DND-41 (cell line): ENCODE data around the gene ZNF23.

Experiments used
- ATAC-seq: fragments of 200-7000 bp; cut with Tn5 transposase; 3 replicates; pipeline ENCODE4 v1.9.1; 2021; ENCODE audit warnings: low read depth; ENCODE audit not compliant: insufficient read depth
- DNase-seq: peaks from one replicate; pipeline ENCODE4 v3.0.0-alpha.2; 2020
- H2AFZ ChIP-seq: 2 replicates; pipeline ENCODE4 v1.6.0; 2012; ENCODE audit warnings: low read depth, low read length
- H3K27ac ChIP-seq: 2 replicates; pipeline ENCODE4 v1.5.1; 2012; ENCODE audit warnings: low read length, inconsistent platforms
- H3K27me3 ChIP-seq: fragments of 200-600 bp; sonication (generic); 2 replicates; pipeline ENCODE4 v1.6.0; 2012; ENCODE audit warnings: low read length, mild to moderate bottlenecking, inconsistent platforms; ENCODE audit not compliant: insufficient read depth, poor library complexity
- H3K36me3 ChIP-seq: 2 replicates; pipeline ENCODE4 v1.5.1; 2012; ENCODE audit warnings: low read length, inconsistent platforms; ENCODE audit not compliant: insufficient read depth
- H3K4me1 ChIP-seq: 2 replicates; pipeline ENCODE4 v1.5.1; 2012; ENCODE audit warnings: mild to moderate bottlenecking, low read length; ENCODE audit not compliant: insufficient read depth
- H3K4me2 ChIP-seq: 2 replicates; pipeline ENCODE4 v1.6.0; 2012; ENCODE audit warnings: mild to moderate bottlenecking, moderate library complexity, low read length, inconsistent platforms; ENCODE audit not compliant: insufficient read depth
- H3K4me3 ChIP-seq, 2 experiments: fragments of 200-600 bp in 1 of 2; shearing (Covaris generic) in 1 of 2; 2 replicates each; pipeline ENCODE4 v1.5.1; 2012 to 2016; ENCODE audit warnings: inconsistent platforms in 2 of 2, low read length in 2 of 2, mild to moderate bottlenecking in 2 of 2, low read depth in 1 of 2, moderate library complexity in 1 of 2
- H3K79me2 ChIP-seq: 2 replicates; pipeline ENCODE4 v1.6.0; 2012; ENCODE audit warnings: low read length, inconsistent platforms; ENCODE audit not compliant: insufficient read depth
- H3K9ac ChIP-seq: 2 replicates; pipeline ENCODE4 v1.6.0; 2012; ENCODE audit warnings: low read depth, mild to moderate bottlenecking, inconsistent platforms, low read length, moderate library complexity
- H3K9me3 ChIP-seq: 2 replicates; pipeline ENCODE4 v1.5.1; 2012; ENCODE audit warnings: low read length, moderate library complexity, mild to moderate bottlenecking, inconsistent platforms; ENCODE audit not compliant: insufficient read depth, severe bottlenecking
- H4K20me1 ChIP-seq: 2 replicates; pipeline ENCODE4 v1.6.0; 2012; ENCODE audit warnings: low read length; ENCODE audit not compliant: insufficient read depth
- EZH2 ChIP-seq: IDR thresholded peaks from 3 replicates; pipeline ENCODE4 v1.6.1; 2012; ENCODE audit warnings: borderline replicate concordance, low read depth, mild to moderate bottlenecking, moderate library complexity, low read length, inconsistent platforms; ENCODE audit not compliant: severe bottlenecking
- TF ChIP-seq, protein P1 (sequence below): IDR thresholded peaks from 2 replicates; pipeline ENCODE4 v1.5.1; 2012; ENCODE audit warnings: borderline replicate concordance, low read length, moderate library complexity, mild to moderate bottlenecking; ENCODE audit not compliant: poor library complexity, severe bottlenecking; ENCODE audit errors: extremely low read depth

The ZNF23 gene

GRCh38 chr16:71404364-71404763 lies 57.7 kb downstream of the ZNF23 start:
- H3K9ac ChIP-seq: no peak overlapping the region
- TF ChIP-seq EZH2: no peak
- TF ChIP-seq, protein P1, sequence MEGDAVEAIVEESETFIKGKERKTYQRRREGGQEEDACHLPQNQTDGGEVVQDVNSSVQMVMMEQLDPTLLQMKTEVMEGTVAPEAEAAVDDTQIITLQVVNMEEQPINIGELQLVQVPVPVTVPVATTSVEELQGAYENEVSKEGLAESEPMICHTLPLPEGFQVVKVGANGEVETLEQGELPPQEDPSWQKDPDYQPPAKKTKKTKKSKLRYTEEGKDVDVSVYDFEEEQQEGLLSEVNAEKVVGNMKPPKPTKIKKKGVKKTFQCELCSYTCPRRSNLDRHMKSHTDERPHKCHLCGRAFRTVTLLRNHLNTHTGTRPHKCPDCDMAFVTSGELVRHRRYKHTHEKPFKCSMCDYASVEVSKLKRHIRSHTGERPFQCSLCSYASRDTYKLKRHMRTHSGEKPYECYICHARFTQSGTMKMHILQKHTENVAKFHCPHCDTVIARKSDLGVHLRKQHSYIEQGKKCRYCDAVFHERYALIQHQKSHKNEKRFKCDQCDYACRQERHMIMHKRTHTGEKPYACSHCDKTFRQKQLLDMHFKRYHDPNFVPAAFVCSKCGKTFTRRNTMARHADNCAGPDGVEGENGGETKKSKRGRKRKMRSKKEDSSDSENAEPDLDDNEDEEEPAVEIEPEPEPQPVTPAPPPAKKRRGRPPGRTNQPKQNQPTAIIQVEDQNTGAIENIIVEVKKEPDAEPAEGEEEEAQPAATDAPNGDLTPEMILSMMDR: no peak

GRCh38 chr16:71402674-71403073 lies 59.4 kb downstream of the ZNF23 start:
- Histone ChIP-seq H3K9ac (no peak overlapping the region), H3K36me3 (no peaks in the 10 kb centered on the region), H3K79me2 (no peaks in the 10 kb centered on the region), H3K4me1 (no peaks in the 10 kb centered on the region), H4K20me1 (no peaks in the 10 kb centered on the region), H3K4me2 (no peak overlapping the region), H3K27ac (no peak overlapping the region), H3K4me3 (no peak overlapping the region), H3K9me3 (no peaks in the 10 kb centered on the region), H3K27me3 (peaks cover 16% of the 10 kb centered on the region), H2AFZ (no peak overlapping the region)
- no peak for ATAC-seq
- TF ChIP-seq EZH2: no peak
- TF ChIP-seq, protein P1: no peak
- DNase-seq: no peak

More at GRCh38 chr16:71404364-71404763, 57.7 kb downstream of the ZNF23 start:
- no peaks in the 10 kb centered on the region for H3K79me2 ChIP-seq
- DNase-seq (no peak), ATAC-seq (no peak)
- no peaks in the 10 kb centered on the region for H3K4me1 ChIP-seq
- H3K4me2 ChIP-seq: no peak overlapping the region
- no peak overlapping the region for H3K4me3 ChIP-seq
- H3K27me3 ChIP-seq: peaks cover 18% of the 10 kb centered on the region
- H3K27ac ChIP-seq: no peak overlapping the region
- H3K9me3 ChIP-seq: no peaks in the 10 kb centered on the region
- no peaks in the 10 kb centered on the region for H4K20me1 ChIP-seq
- no peak overlapping the region for H2AFZ ChIP-seq
- H3K36me3 ChIP-seq: no peaks in the 10 kb centered on the region

DNA sequence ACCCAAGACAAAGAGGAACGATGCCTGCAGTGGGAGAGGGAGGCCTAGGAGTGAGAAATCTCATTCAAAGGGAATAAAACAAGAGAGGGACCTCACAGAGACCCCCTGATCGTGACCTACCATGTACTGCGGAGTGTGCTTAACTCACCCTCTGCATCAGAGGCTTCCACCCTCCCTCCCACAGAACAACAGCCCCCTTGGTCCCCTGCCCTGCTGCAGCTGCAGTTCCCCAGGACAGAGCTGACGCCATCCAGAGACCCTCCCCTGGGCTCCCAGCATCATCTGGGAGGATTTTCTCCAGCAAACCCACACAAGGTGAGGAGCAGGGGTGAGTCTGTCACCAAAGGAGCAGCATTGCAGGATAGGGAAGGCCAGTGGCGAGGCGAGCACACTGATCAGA lies 60.0 kb downstream of the ZNF23 start:
- H3K27me3 ChIP-seq: peaks cover 12% of the 10 kb centered on the region
- H2AFZ ChIP-seq: no peak overlapping the region
- H3K9me3 ChIP-seq: no peaks in the 10 kb centered on the region
- no peaks in the 10 kb centered on the region for H4K20me1 ChIP-seq
- no peak for ATAC-seq
- H3K4me3 ChIP-seq: no peak overlapping the region
- no peak overlapping the region for H3K27ac ChIP-seq
- H3K36me3 ChIP-seq: no peaks in the 10 kb centered on the region
- H3K4me1 ChIP-seq: no peaks in the 10 kb centered on the region
- H3K79me2 ChIP-seq: no peaks in the 10 kb centered on the region
- TF ChIP-seq, protein P1: no peak
- no peak for TF ChIP-seq EZH2
- H3K9ac ChIP-seq: no peak overlapping the region
- no peak overlapping the region for H3K4me2 ChIP-seq
- no peak for DNase-seq
